HG02943 (cell line): ENCODE data around the gene ANKRD55.
"Not testable (repeated sequence)": the region's sequence is repeated elsewhere in the genome, so short reads cannot be mapped to it uniquely, and the experiment has no call there.

ENCODE experiments used
- ATAC-seq: cut with Tn5 transposase; IDR thresholded peaks from one replicate; pipeline ENCODE4 v1.9.1; 2021; ENCODE audit warnings: mild to moderate bottlenecking, low read depth, moderate library complexity; ENCODE audit not compliant: unreplicated experiment

The ANKRD55 gene

GRCh38 chr5:56085193-56085592 is 147.9 kb downstream of the ANKRD55 start:
- ATAC-seq, result no peak

DNA sequence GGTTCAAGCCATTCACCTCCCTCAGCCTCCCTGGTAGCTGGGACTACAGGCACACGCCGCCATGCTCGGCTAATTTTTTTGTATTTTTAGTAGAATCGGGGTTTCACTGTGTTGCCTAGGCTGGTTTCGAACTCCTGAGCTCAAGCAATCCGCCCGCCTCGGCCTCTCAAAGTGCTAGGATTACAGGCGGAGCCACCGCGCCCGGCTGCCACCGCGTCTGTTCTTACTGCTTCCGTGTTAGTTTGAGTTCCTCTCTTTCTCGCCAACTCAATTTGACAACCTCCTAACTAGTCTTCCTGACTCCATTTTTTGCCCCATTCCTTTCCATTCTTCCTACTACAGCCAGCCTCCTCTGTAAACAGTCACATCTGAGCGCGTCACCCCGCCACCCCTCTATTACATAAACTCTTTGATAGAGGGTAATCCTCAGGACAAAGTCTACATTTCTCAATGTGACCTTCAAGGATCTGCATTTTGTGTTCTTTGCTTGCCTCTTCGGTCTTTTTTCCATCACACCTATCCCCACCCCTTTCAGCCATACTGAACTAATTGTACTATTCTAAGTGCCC is 149.8 kb downstream of the ANKRD55 start:
- ATAC-seq, result no peak

DNA sequence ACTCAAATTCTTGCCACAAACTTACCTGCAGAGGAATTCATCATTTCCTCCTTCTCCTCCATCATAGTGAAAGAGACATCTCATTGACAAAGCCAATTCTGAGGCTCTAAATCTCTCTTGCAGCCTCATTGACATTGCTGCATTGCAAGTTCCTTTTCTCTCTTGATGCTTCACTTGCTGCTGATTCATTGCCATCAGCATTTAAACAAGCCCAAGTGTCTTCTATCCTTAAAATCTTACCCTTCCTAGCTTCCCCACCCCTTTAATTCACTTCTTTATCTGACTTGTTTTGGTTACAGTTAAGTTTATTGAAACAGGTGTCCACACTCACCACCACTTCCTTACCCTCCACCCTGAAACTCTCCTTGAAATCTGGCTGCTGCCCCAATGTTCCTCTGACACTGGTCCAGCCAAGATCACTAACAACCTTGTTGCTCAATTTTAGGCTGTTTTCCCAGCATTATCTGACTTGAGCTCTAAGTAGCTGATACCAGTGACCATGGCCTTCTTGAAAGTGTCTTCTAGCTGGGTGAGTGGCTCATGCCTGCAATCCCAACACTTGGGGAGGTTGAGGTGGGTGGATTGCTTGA is 152.0 kb downstream of the ANKRD55 start:
- ATAC-seq, result peak; percentile 40

GRCh38 chr5:56080375-56081052 is 152.6 kb downstream of the ANKRD55 start:
- ATAC-seq, result peak; percentile 75

DNA sequence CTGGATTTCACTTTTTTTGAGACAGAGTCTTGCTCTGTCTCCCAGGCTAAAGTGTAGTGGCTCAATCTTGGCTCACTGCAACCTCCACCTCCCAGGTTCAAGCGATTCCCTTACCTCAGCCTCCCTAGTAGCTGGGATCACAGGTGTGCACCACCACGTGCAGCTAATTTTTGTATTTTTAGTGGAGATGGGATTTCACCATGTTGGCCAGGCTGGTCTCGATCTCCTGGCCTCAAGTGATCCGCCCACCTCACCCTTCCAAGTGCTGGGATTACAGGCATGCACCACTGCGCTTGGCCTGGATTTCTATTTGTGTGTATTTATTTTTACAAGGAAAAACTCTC is 154.0 kb downstream of the ANKRD55 start:
- ATAC-seq, result not testable (repeated sequence)

DNA sequence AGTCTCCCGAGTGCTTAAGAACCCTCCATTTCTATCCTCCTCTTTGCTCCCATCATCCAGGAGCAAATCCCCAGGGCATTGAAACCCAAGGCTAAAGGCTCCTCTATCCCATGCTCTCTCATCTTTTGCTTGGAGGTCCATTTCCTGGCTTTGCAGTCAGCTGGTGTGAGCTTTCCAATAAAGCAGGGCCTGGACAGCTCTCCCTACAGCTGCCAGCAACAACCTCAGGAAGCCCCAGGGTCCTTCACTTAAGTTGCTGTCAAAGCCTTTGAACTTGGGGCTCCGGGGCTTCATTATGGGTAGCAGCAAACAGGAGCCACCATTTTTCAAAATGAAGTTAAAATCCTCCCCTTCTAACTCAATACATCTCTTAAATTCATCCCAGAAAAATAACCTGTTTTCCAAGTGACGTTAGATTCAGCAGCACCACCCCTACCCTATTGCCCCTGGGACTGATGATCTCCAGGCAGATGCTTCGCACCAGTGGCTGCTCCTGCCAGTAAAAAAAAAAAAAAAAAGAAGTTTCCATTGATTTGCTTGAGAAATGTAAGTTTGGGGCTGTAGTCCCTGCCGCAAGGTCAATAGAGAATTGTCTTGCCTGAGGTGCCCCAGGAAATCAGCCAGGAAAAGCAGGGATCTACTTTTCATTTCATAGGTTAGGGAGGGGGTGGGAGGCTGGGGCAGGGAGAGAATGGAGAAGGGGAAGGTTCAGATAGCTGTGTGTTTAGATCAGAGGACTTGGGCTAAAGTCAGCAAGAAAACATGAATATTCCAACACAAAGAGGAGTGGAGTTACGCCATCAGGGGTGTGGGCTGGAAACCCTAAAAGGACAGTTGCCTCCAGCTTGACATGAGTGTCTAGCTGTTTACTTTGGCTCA is 154.6 kb downstream of the ANKRD55 start:
- ATAC-seq, result no peak

- no peak for ATAC-seq
These were observed 155.3 kb downstream of the ANKRD55 start for GRCh38 chr5:56077796-56078233.

GRCh38 chr5:56076486-56076885 is 156.6 kb downstream of the ANKRD55 start:
- no peak for ATAC-seq

DNA sequence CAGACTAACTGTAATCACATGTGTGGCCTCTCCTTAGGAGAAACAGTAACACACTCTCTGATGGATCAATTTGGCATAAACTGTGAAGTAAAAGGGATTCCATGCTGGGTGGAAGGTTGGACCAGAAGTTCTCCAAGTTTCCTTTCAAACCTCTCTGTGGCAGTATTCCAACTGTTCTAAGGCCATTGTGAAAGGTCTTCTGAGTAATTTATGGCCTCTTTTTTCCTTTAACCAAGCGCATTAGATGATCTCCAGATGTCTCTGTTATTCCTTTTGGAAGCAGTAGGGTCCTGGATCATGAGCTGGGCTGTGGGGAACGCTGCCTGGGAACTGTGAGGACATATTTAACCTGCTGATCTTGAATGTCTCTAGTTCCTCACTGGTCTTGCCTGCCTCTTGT is 157.8 kb downstream of the ANKRD55 start:
- ATAC-seq, result no peak

GRCh38 chr5:56072863-56073766 is 160.0 kb downstream of the ANKRD55 start:
- no peak for ATAC-seq

DNA sequence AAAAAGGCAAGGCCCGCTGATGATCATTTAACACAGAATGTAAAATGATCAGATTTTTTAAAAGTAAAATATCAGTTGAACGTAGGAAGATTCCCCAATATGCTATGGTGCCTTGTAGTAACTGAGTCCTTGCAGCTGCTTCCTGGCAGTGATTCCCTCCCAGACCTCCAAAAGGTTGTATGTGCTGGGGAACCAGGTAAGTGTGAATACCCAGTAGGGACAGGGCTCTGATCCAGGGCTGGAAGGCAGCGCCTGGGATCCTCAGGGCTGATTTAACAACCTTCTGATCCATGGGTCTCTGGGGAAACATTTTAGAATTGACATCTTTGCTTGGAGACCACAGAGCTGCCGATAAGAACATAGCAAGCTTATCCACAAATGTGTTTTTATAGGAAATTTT is 161.7 kb downstream of the ANKRD55 start:
- no peak for ATAC-seq

DNA sequence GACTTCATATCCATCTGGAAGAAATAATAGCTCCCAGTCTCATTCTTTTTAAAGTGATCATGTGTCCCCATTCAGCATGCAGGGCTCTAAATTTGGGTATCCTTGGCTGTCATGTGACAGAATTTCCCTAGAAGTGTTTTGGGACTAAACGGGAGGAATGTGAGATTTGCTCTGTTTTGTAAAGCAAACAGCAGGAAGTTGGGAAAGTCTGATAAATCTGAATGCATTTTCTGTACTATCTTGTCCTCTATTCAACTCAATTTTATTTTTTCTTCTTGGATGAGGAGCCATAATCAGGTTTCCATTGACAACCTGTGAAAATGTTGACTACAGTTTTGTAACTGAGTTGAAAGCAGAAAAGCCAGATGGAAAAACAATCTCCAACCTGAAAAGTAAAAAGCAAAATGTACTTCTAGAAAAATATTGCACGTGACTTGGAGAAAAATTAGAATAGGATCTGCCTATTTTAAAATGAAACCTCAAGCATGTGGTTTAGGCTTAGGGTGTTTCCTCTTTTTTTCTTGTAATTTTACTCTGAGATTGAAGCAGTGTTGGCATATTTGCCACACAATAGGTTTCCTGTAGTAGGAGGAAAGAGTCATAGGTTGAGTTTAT is 162.2 kb downstream of the ANKRD55 start:
- ATAC-seq, result no peak

DNA sequence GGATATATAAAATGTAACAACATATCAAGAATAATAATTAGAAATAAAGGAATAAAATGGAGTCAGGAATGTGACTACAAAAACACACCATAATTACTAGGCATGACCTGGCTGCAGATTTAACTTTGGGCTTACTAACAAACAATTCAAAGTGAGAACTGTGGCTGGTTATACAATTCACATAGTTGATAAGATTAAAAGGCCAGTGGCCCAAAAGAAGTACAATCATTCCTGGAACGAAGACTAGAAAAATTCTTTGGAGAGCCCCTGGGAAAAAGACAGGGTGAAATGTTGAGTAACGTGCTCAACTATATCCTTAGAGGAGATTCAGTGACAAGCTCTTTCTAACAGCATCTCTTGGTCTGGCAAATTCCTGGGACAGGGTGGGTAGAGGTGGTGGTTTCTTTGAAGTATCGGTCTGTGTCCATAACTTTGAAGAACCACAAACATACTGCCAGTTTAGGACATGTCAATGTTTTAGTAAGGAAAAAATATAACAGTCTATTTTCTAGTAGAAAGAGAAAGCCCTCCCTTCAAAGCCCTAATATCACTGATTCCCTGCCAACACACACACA is 163.4 kb downstream of the ANKRD55 start:
- ATAC-seq, result no peak

DNA sequence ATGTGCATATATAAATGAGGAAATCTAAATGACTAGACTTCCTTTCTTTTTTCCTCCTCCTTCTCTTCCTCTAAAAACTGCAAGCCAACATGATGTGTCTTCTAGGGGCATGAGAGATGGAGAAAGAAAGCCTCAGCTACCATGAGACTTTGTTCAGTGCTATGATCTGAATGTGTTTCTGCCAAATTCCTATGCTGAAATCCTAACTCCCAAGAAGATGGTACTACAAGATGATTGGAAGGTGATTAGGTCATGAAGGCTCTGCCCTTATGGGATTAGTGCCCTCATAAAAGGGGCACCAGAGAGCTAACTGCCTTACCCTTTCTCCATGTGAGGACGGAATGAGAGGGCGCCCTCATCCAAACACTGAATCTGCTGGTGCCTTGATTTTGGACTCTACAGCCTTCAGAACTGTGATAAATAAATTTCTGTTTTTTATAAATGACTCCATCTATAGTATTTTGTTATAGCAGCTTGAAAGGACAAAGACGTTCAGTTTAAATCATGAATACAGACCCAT is 166.1 kb downstream of the ANKRD55 start:
- ATAC-seq, result no peak

DNA sequence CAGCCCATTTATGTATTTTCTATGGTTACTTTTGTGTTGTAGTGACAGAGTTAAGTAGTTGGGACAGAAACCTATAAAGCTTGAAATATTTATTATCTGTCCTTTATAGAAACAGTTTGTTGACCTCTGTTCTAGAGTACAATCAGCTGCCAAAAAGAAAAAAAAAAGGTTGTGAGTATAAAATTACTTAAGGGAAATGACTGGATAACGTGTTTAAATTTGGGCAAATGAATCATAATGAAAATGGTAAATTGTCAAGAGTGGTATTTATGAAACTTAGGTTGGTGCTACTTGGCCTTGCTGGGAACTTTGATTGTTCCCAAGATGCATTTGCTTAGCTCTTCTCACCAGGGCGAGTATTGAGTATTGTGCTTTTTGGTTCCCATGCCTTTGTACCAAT is 168.1 kb downstream of the ANKRD55 start:
- no peak for ATAC-seq

DNA sequence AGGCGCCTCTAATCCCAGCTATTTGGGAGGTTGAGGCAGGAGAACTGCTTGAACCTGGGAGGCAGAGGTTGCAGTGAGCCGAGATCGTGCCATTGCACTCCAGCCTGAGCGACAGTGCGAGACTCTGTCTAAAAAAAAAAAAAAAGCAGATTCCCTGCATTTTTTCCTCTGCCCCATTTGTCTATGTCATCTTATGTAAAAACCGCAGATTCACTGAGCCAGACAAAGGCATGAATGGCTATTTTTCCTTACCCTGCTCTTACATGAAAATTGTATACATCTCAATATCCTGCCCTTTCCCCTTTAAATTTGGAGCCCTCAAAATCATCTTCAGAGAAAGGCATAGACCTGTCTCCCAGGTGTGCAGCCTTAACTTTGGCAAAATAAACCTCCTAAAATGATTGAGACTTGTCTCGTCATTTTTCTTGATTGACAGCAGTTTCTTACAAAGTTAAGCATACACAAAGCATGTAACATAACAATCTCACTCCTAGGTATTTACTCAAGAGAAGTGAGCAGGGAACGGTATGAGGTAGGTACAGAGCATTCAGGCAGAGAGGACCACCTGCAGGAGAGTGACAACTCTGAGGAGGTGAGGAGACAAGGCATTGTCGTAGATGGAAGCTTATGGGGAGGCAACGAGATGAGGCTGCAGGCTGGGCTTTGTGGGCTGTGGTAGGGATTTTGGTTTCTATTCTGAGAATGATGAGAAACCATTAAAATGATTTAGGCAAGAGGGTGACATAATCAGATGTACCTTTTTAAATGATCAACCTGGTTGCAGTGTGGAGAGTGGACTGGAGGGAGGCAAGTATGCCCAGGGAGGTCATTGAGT is 172.6 kb downstream of the ANKRD55 start:
- no peak for ATAC-seq

DNA sequence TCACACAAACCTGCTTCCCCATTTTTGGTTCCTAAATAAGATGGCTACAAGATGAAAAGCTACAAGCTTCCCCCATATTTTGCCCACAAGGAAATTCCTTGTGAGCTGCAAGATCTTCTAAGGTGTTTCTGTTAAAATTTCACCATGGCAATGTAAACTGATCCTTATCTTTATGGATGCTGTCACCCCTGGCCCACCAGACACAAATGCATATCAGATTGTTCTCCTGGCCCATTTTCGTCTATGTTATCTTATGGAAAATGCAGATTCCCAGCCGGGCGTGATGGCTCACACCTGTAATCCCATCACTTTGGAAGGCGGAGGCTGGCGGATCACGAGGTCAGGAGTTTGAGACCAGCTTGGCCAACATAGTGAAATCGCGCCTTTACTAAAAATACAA is 173.3 kb downstream of the ANKRD55 start:
- no peak for ATAC-seq

GRCh38 chr5:56056875-56057274 is 176.3 kb downstream of the ANKRD55 start:
- peak; percentile 67 for ATAC-seq
